IPS-15b (cell line): ENCODE results near the gene SCYGR4.

Experiments used
- H3K27me3 ChIP-seq: one replicate; pipeline ENCODE4 v1.6.1; 2013; ENCODE audit warnings: low read length; ENCODE audit not compliant: control insufficient read depth, insufficient read depth
- H3K36me3 ChIP-seq: one replicate; pipeline ENCODE4 v1.6.1; 2013; ENCODE audit warnings: low read length; ENCODE audit not compliant: control insufficient read depth, insufficient read depth
- H3K4me1 ChIP-seq: one replicate; pipeline ENCODE4 v1.6.1; 2013; ENCODE audit warnings: mild to moderate bottlenecking, low read length; ENCODE audit not compliant: control insufficient read depth, insufficient read depth
- H3K4me3 ChIP-seq: one replicate; pipeline ENCODE4 v1.5.1; 2013; ENCODE audit warnings: low read depth, low read length
- H3K9ac ChIP-seq: one replicate; pipeline ENCODE4 v1.6.1; 2013; ENCODE audit warnings: low read depth, mild to moderate bottlenecking, low read length
- H3K9me3 ChIP-seq: one replicate; pipeline ENCODE4 v1.6.1; 2013; ENCODE audit warnings: mild to moderate bottlenecking, low read length; ENCODE audit not compliant: control insufficient read depth, insufficient read depth

Gene SCYGR4

GRCh38 chr2:227615181-227615580, 2.1 kb upstream of the SCYGR4 start:
- Histone ChIP-seq H3K9me3 (no peaks in the 10 kb centered on the region), H3K36me3 (no peaks in the 10 kb centered on the region), H3K4me3 (no peak overlapping the region), H3K4me1 (peaks cover 4% of the 10 kb centered on the region), H3K9ac (no peak overlapping the region), H3K27me3 (peaks cover 4% of the 10 kb centered on the region)

DNA sequence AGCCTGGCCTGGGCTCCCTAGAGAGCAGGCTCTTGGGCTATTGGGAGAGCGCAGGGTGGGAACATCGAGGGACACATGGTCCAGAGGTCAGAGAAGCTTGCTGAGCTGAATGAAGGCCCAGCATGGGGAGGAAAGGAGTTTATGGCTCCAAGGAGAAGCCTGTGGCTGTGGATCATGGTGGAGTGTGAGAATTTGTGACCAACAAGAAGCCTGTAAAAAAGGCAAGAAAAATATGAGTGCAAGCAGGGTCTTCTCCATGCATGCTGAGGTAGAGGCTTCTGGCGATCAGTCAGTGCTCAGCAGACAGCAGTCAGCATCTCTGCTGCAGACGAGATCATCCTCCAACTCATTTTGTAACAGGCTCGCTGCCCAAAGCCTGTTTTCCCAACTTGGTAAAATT, 1.4 kb upstream of the SCYGR4 start:
- H3K4me3 ChIP-seq: no peak overlapping the region
- no peaks in the 10 kb centered on the region for H3K36me3 ChIP-seq
- H3K4me1 ChIP-seq: peaks cover 4% of the 10 kb centered on the region
- H3K9ac ChIP-seq: no peak overlapping the region
- H3K27me3 ChIP-seq: peaks cover 4% of the 10 kb centered on the region
- no peaks in the 10 kb centered on the region for H3K9me3 ChIP-seq

GRCh38 chr2:227616631-227617030, 667 bp upstream of the SCYGR4 start:
- Histone ChIP-seq H3K9me3 (no peaks in the 10 kb centered on the region), H3K36me3 (no peaks in the 10 kb centered on the region), H3K4me3 (no peak overlapping the region)

GRCh38 chr2:227623226-227623625, 5.9 kb downstream of the SCYGR4 start:
- Histone ChIP-seq H3K4me1 (no peaks in the 10 kb centered on the region), H3K9ac (no peak overlapping the region), H3K27me3 (no peaks in the 10 kb centered on the region), H3K36me3 (no peaks in the 10 kb centered on the region), H3K4me3 (no peak overlapping the region), H3K9me3 (no peaks in the 10 kb centered on the region)

More at GRCh38 chr2:227616631-227617030, 667 bp upstream of the SCYGR4 start:
- peaks cover 4% of the 10 kb centered on the region for H3K27me3 ChIP-seq
- no peak overlapping the region for H3K9ac ChIP-seq
- H3K4me1 ChIP-seq: peaks cover 4% of the 10 kb centered on the region

DNA sequence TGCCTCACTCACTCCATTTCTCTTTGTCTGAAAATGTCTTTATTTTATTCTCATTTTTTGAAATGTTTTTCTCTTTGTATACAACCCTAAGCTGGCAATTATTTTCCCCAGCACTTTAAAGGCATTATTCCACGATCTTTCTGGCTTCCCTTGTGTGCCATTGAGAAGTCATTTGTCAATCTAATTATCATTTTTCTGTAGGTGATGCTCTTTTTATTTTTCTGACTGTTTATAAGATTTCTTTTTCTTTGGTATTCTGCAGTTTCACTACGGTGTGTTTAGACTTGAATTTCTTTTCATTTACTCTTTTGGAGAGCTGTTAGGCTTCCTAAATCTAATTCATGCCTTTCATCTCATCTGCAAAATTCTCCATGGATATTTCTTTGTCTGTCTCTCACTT, 8.1 kb downstream of the SCYGR4 start:
- no peak overlapping the region for H3K4me3 ChIP-seq
- H3K9ac ChIP-seq: no peak overlapping the region
- H3K4me1 ChIP-seq: no peaks in the 10 kb centered on the region
- H3K9me3 ChIP-seq: no peaks in the 10 kb centered on the region
- H3K36me3 ChIP-seq: no peaks in the 10 kb centered on the region
- H3K27me3 ChIP-seq: no peaks in the 10 kb centered on the region

DNA sequence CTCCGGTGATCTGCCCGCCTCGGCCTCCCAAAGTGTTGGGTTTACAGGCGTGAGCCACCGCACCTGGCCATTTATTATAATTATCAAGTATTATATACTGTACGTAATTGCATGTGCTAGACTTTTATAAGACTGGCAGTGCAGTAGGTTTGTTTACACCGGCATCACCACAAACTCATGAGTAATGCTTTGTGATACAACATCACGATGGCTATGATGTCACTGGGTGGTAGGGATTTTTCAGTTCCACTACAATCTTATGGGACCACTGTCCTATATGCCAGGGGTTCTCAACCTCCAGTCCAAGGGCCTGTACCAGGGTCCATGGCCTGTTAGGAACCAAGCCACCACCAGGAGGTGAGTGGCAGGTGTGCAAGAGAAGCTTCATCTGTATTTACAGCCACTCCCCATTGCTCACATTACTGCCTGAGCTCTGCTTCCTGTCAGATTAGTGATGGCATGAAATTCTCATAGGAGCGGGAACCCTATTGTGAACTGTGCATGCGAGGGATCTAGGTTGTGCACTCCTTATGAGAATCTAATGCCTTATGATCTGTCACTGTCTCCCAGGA, 9.4 kb downstream of the SCYGR4 start:
- Histone ChIP-seq H3K27me3 (no peaks in the 10 kb centered on the region), H3K4me3 (no peak overlapping the region), H3K4me1 (no peaks in the 10 kb centered on the region), H3K36me3 (no peaks in the 10 kb centered on the region), H3K9ac (no peak overlapping the region), H3K9me3 (no peaks in the 10 kb centered on the region)

DNA sequence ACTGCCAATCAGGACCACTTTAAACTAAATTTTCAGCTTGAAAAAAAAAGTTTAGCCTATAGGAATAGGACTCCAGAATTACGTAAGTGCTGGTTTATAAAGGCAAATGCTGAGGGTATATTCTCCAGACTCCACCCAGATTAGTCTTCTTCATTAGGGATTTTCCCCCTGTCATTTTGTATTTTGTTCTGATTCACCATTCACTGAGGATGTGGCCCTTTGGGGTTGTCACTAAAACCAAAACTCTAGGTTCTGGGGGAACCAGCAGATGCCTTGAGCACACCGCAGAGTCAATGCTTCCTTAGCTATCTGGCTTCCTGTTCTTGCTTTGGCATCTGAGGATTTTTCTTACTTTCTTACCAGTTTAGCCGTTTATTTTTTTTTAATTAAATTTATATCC, 10.5 kb downstream of the SCYGR4 start:
- no peaks in the 10 kb centered on the region for H3K36me3 ChIP-seq
- H3K9ac ChIP-seq: no peak overlapping the region
- H3K4me1 ChIP-seq: no peaks in the 10 kb centered on the region
- no peaks in the 10 kb centered on the region for H3K9me3 ChIP-seq
- H3K4me3 ChIP-seq: no peak overlapping the region
- H3K27me3 ChIP-seq: no peaks in the 10 kb centered on the region

DNA sequence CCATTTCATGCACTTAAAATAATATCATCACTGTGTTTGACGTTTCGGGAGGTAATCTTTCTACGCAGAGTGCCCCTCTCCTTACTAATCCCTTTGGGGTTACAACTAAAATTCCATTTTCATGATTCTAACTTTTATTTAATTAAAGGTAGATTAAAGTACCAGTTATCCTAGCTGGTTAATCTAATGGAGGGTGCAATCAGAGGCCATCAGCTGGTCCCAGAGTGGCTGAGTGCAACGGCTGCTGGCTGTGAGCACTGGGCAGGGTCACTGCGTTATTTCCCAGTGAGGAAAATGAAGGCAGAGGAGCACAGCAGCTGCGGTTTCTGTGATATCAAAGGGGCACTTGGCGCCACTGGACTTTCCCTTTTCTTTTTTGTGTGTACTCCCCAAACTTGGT, 12.1 kb downstream of the SCYGR4 start:
- Histone ChIP-seq H3K4me3 (no peak overlapping the region), H3K36me3 (no peaks in the 10 kb centered on the region), H3K27me3 (no peaks in the 10 kb centered on the region), H3K9ac (no peak overlapping the region), H3K9me3 (no peaks in the 10 kb centered on the region), H3K4me1 (no peaks in the 10 kb centered on the region)

- H3K4me1 ChIP-seq: no peaks in the 10 kb centered on the region
These were observed 13.0 kb downstream of the SCYGR4 start for GRCh38 chr2:227630322-227630721.

GRCh38 chr2:227632827-227633226, 15.5 kb downstream of the SCYGR4 start:
- no peaks in the 10 kb centered on the region for H3K9me3 ChIP-seq
- H3K27me3 ChIP-seq: no peaks in the 10 kb centered on the region
- H3K4me1 ChIP-seq: no peaks in the 10 kb centered on the region
- H3K36me3 ChIP-seq: no peaks in the 10 kb centered on the region
- H3K4me3 ChIP-seq: no peak overlapping the region
- H3K9ac ChIP-seq: no peak overlapping the region

More at GRCh38 chr2:227630322-227630721, 13.0 kb downstream of the SCYGR4 start:
- H3K9ac ChIP-seq: no peak overlapping the region
- no peaks in the 10 kb centered on the region for H3K36me3 ChIP-seq
- H3K4me3 ChIP-seq: no peak overlapping the region
- no peaks in the 10 kb centered on the region for H3K27me3 ChIP-seq
- H3K9me3 ChIP-seq: no peaks in the 10 kb centered on the region

- Histone ChIP-seq H3K27me3 (no peaks in the 10 kb centered on the region), H3K9me3 (no peaks in the 10 kb centered on the region), H3K36me3 (no peaks in the 10 kb centered on the region), H3K4me1 (no peaks in the 10 kb centered on the region), H3K9ac (no peak overlapping the region), H3K4me3 (no peak overlapping the region)
These were observed 16.9 kb downstream of the SCYGR4 start for GRCh38 chr2:227634201-227634600.

- no peak overlapping the region for H3K4me3 ChIP-seq
- H3K36me3 ChIP-seq: no peaks in the 10 kb centered on the region
- H3K4me1 ChIP-seq: no peaks in the 10 kb centered on the region
- no peaks in the 10 kb centered on the region for H3K9me3 ChIP-seq
- no peaks in the 10 kb centered on the region for H3K27me3 ChIP-seq
- H3K9ac ChIP-seq: no peak overlapping the region
These were observed 25.4 kb downstream of the SCYGR4 start for GRCh38 chr2:227642656-227643055.
